Activated CD8-positive, alpha-beta memory T cell treated with anti-CD3 and anti-CD28 coated beads for 1 hour (primary cell): Measurements from ENCODE around the gene ZNF629.

Experiments
- DNase-seq, 2 donors: peaks; one replicate each; pipeline ENCODE4 v3.0.0-alpha.2; 2020; ENCODE audit warnings: low read depth in 1 of 2; ENCODE audit errors: extremely low read depth in 1 of 2

The ZNF629 gene

DNA sequence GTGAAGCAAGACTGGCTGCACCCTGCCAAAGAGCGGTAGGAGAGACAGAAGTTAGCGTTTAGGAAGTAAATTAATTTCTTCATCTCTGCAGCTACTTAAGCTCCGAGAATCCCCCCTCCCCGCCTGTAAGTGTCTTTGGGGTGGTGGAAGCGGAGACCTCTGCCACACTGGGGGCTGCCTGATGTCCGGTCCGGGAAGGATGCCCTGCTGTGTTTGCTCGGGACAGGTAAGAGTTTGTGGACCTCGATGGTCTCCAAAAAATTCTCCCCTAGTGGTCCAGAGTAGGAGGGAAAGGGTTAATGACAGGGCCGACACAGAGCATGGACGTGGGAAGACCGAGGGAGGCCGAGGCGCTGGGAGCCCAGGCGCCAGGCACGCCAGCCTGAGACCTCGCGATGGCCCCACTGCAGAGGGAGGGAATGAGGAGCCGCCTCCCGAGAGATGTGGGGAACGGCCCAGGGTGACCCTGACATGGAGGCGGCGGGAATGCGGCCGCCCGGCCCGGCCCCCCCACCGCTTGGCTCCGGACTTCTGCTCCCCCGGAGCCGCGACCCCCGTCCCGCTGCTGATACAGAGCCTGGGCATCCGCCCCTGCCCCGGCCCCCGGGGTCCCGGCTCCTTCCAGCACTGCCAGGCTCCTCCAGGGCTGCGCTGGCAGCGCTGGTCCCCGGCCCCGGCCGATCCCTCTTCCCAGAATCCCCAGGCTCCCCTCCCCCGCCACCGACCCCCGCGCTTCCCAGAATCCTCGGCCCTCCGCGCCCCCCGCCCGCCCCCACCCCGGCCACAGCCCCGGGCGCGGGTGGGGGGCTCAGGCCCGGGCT, 680 bp downstream of the ZNF629 start:
- no peak for DNase-seq

- DNase-seq = no peak
Measured at GRCh38 chr16:30785126-30786106, 1.6 kb downstream of the ZNF629 start.

GRCh38 chr16:30784215-30784614, 2.8 kb downstream of the ZNF629 start:
- DNase-seq = no peak

DNA sequence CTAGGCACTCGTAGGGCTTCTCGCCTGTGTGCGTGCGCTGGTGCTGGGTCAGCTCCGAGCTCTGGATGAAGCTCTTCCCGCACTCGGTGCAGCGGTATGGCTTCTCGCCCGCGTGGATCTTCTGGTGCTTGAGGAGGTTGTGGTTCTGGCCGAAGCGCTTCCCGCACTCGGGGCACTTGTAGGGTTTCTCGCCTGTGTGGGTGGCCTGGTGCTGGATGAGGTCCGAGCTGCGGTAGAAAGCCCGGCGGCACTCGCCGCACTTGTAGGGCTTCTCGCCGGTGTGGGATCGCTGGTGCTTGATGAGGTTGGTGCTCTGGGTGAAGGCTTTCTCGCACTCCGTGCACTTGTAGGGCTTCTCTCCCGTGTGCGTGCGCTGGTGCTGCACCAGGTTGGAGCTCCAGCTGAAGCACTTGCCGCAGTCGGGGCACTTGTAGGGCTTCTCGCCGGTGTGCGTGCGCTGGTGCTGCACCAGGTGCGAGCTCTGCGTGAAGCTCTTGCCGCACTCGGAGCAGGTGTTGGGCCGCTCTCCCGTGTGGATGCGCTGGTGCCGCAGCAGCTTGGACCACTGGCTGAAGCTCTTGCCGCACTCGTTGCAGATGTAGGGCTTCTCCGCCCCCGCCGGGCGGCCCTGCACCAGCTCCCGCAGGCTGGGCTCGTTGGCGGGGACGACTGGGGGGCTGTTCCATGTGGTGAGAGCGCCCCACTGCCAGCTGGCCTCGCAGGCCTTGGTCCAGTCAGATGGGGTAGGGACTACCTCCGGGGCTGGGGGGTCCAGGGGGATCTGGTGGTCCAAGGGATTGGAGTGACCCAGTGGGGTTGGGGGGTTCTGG, 3.5 kb downstream of the ZNF629 start:
- no peak for DNase-seq

DNA sequence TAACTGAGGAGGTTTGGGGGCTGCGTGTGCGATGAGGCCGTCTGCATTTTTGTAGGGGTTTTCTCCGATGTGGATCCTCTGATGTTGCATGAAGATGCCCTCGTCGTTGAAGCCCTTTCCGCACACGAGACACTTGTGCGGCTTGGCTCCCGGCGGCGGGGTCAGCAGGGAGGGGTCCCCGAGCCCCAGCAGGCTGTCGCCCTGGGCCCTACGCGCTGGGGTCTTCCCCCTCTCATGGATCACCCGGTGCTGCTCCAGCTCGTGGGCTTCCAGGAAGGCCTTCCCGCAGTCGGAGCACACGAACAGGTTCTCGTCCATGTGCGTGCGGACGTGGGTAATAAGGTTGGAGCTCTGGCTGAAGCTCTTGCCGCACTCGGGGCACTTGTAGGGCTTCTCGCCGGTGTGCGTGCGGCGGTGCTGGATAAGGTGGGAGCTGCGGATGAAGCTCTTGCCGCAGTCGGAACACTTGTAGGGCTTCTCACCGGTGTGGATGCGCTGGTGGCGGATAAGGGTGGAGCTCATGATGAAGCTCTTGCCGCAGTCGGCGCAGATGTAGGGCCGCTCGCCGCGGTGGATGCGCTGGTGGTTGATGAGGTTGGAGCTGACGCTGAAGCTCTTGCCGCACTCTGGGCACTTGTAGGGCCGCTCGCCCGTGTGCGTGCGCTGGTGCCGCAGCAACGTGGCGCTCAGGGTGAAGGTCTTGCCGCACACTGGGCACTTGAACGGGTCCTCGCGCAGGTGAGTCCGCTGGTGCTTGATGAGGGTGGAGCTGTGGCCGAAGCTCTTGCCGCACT, 4.3 kb downstream of the ZNF629 start:
- DNase-seq = no peak

DNA sequence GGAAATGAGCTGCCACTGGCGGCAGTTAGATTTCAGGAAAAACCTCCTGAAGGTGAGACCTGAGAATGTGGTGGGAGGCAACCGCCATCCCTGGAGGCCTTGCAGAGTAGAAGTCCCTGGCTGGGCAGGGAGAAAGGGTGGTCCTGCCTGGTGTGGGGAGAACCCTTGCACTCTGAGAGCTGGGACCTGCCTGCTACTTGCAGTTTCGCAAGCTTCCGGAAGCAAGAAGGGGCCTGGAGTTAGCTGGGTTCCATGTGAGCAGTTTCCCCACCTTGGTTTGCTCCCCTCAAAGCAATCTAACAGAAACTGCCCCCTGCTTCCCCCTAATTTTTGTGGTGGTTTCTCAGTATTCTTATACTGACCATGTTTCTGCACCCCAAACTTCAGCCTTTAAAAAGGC, 6.5 kb downstream of the ZNF629 start:
- DNase-seq = no peak

GRCh38 chr16:30780021-30780420, 7.0 kb downstream of the ZNF629 start:
- no peak for DNase-seq

DNA sequence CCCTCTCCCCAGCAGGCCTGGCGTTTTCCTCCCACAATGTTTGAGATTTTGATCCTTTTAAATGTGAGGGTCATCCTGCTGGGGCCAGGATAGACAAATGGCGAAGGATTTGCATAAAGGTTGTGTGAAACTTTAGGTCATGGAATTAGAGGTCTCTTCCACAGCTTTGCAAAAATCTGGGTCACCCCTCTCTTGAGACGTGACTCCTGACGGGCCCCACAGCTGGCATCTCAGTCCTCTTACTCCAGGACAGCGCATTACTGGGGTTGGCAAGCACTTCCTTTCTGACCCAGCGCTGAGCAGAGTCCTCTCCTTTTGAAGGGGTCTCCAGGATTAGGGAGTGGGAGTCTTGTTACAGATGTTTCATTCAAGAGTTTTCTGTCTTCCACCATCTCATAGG, 7.4 kb downstream of the ZNF629 start:
- no peak for DNase-seq

DNA sequence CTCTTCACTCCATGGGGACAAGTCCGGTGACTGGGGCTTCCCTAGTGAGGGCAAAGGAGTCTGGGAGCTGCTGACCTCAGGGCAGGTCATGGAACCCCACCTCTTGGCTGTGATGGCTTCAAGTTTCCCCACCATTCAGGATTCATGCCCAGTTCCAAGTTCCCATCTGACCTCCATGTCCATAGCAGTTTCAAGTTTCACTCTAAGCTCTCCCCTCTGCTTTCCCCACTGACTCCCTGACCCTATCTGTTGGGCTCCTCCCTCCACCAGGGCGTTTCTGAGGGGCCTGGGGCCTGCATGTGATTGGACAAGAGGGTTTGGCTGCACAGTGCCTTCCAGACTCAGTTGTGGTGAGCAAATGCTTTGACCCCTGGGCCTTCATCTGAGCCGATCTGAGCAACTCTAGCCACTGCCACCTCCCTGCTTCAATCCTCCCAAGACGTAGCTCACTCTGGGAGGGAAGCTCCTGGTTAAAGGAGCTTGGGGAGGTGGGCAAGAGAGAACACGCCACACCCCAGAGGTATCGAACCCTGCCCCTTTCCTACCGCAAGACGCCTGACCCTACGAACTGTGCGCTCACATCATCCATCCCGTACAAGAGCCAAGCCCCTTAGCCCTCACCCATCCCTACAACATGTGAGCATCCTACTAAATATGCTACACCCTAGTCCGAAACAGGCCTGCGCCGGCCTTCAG, 8.3 kb downstream of the ZNF629 start:
- no peak for DNase-seq

DNA sequence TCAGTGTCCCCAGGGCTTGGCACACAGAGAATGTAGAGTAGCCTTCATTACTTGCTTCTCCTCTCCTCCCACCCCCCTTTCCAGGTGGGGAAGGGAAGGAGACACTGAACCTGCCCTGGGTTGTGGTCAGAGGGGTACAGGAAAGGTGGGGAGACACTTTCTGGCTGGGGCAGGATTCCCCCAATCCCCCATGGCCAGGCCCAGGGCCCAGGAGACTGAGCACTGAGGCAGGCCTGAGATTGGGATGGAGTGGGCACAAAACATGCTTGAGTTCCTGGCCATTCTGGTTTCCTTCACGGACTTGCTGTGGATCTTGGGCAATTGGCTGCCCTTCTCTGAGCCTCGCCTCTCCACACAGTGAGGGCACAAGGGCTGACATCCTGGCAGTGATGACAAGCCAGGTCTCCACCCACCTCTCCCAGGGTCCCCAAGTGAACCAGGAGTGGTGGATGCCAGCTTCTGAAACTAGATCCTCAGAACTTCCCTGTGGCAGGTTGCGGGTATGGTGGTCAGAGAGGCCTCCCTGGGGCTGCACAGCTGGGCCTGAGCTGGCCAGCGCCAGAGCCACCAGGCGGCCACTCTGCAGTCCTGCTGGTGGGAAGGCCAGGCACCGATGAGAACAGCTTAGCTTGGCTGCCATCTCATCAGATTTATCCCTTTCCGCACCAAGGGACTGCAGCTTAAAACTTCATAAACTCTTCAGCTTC, 9.3 kb downstream of the ZNF629 start:
- DNase-seq = no peak

DNA sequence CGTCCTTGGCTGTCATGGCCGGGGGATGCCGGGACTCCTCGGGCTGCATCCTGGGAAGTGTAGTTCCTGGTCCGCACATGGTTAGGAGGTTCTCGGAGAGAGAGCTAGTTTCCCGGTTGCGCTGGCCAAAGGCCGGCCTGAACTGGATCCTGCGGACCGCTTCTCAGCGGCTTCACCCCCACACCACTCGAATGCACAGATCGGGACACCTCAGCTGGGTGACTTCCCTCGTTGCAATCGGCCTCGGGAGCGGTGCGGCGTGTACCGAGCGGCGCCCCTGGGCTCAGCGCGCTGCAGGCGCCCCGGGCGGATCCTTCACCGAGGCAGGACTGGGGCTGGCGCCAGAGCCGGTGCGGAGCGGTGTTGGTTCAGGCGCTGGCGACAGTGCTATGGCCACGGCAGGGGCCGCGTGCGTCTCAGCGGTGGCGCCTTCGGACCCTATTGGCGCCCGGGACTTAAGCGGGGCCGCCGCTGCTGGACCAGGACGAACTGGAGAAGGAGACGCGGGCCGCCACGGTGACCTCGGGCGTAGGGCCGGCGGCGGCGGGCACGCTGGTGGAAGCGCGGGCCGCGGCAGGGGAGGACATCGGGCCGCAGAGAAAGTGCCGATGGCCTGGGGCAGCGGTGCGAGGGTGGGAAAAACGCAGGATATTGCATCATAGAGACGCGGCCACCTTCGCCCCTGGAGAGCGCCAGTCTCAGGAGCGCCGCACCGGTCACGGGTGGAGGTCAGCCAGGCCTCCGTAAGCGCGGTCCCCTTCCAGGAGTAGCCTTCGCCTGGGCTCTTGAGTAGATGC, 11.4 kb downstream of the ZNF629 start:
- DNase-seq = peak in 1 of 2 donors; percentile 32

GRCh38 chr16:30775131-30775391, 11.9 kb downstream of the ZNF629 start:
- DNase-seq = no peak

DNA sequence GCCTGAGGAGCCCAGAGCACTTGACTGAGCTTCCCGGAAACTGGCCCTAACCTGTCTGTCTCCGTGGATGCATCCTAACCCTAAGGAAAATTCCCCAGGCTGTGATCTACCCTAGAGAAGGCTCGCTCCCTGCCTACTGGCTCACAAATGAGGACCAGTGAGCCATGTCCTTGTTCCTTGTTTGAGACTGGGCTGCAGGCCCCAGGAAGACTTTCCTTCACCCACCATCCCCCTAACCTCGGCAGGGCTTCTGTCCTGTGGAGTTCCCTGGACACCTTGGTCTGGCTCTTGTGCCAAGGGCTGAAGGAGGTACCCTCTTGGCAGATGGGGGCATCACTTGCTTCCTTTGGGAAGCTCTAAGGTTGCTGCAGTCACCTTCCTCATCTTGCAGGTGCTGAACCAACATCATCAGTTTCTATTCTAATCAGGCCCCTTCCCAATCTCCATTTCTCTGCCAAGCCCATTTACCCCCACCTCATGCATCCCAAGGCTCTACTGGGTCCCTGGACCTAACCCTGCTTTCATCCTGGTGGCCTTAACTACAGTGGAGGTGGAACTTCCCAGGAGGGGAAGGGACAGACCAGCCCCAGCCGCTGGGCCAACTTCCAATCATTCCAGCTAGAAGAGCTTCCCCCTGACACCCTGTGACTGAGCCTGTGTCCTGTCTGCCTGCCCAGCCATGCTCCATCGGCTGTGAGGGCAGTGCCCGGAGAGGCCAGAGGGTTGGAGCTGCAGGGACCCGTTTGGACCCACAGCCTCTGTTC, 12.5 kb downstream of the ZNF629 start:
- no peak for DNase-seq

DNA sequence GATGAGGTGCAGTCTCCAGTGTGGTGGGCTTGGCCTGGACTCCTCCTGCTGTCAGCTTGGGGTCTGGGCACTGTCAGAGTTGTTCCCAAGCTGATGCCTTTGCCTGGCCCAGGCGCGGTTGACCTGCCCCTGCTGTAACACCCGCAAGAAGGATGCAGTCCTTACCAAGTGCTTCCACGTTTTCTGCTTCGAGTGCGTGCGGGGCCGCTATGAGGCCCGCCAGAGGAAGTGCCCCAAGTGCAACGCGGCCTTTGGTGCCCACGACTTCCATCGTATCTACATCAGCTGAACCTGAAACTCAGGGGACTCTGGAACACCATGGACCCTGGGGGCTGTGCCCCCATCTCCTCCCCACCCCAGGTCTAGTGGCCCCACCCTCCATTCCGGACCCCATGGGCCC, 13.2 kb downstream of the ZNF629 start:
- no peak for DNase-seq

DNA sequence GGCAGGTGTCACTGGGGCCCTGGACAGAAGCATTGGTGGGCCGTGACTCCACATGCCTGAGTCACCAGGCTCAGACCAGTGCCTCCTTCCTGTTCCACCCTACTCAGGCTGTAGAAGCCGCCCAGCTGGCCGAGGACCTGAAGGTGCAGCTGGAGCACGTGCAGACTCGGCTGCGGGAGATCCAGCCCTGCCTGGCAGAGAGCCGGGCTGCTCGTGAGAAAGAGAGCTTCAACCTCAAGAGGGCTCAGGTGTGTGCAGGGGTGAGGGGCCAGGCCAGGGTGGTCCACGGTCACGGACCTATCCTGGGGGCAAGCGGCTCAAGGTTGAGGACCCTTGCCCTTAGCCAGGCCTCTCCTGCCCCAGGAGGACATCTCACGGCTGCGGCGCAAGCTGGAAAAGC, 15.3 kb downstream of the ZNF629 start:
- DNase-seq = no peak

GRCh38 chr16:30769379-30770089, 17.5 kb downstream of the ZNF629 start:
- DNase-seq = no peak

GRCh38 chr16:30768583-30769181, 18.3 kb downstream of the ZNF629 start:
- no peak for DNase-seq
